ENCODE data around the gene TUBB8.
A peak's percentile ranks its signal among the peaks of the same experiment; 100 is the strongest.

DNA sequence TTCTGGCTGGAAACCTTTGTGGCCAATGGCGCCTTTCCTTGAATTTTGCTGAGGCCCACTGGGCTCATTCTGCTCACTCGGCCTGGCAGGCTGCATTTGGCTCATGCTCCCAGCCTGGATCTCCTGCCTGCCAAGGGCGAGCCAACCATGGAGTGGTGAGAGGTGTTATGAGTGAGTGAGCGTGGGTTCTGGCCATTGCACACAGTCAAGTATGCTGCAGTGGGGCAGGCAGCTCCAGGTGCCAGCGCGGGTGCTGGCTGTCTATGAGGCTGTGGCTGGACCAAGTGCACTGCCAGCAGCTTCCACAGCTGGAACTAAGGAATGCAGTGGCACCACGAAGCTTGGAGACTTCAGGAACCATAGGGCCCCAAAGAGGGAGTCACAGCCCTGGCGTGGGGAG, 42.2 kb upstream of the TUBB8 start:
- TF ChIP-seq, protein P1, sequence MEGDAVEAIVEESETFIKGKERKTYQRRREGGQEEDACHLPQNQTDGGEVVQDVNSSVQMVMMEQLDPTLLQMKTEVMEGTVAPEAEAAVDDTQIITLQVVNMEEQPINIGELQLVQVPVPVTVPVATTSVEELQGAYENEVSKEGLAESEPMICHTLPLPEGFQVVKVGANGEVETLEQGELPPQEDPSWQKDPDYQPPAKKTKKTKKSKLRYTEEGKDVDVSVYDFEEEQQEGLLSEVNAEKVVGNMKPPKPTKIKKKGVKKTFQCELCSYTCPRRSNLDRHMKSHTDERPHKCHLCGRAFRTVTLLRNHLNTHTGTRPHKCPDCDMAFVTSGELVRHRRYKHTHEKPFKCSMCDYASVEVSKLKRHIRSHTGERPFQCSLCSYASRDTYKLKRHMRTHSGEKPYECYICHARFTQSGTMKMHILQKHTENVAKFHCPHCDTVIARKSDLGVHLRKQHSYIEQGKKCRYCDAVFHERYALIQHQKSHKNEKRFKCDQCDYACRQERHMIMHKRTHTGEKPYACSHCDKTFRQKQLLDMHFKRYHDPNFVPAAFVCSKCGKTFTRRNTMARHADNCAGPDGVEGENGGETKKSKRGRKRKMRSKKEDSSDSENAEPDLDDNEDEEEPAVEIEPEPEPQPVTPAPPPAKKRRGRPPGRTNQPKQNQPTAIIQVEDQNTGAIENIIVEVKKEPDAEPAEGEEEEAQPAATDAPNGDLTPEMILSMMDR (IDR thresholded peaks at IDR 0.05) = no peak
- TF ChIP-seq POLR2A (IDR thresholded peaks at IDR 0.05) = peak in 1 of 2 donors; percentile 72
